ENCODE results near the gene DNAJC27.

DNA sequence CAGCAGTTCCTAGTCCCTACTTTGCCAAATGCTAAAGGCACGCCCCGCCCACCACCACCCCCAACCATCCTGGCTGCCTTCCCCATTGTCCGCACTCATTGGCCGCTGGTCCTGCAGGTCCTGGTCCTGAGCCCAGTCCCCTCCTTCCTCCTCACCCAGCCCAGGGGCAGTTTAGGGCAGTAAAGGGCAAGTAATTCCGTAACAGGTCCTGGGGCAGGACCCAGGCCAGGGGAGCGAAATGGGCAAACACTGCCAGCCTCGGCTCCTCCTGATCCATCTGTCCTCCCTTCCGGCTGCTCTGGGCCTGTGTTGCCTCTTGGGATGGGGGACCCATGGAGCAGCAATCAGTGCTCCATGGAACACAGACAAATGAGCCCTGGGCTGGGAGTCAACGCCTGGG lies 57.8 kb downstream of the DNAJC27 start:
- TF ChIP-seq, protein P1, sequence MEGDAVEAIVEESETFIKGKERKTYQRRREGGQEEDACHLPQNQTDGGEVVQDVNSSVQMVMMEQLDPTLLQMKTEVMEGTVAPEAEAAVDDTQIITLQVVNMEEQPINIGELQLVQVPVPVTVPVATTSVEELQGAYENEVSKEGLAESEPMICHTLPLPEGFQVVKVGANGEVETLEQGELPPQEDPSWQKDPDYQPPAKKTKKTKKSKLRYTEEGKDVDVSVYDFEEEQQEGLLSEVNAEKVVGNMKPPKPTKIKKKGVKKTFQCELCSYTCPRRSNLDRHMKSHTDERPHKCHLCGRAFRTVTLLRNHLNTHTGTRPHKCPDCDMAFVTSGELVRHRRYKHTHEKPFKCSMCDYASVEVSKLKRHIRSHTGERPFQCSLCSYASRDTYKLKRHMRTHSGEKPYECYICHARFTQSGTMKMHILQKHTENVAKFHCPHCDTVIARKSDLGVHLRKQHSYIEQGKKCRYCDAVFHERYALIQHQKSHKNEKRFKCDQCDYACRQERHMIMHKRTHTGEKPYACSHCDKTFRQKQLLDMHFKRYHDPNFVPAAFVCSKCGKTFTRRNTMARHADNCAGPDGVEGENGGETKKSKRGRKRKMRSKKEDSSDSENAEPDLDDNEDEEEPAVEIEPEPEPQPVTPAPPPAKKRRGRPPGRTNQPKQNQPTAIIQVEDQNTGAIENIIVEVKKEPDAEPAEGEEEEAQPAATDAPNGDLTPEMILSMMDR (IDR thresholded peaks at IDR 0.05; ENCODE audit: low read depth, low read length): no peak
- TF ChIP-seq EZH2phosphoT487 (IDR thresholded peaks at IDR 0.05; ENCODE audit: low read depth): no peak
